Measurements from ENCODE around the gene RAN.
"Not testable (repeated sequence)": the region's sequence is repeated elsewhere in the genome, so short reads cannot be mapped to it uniquely, and the experiment has no call there.

RAN gene

DNA sequence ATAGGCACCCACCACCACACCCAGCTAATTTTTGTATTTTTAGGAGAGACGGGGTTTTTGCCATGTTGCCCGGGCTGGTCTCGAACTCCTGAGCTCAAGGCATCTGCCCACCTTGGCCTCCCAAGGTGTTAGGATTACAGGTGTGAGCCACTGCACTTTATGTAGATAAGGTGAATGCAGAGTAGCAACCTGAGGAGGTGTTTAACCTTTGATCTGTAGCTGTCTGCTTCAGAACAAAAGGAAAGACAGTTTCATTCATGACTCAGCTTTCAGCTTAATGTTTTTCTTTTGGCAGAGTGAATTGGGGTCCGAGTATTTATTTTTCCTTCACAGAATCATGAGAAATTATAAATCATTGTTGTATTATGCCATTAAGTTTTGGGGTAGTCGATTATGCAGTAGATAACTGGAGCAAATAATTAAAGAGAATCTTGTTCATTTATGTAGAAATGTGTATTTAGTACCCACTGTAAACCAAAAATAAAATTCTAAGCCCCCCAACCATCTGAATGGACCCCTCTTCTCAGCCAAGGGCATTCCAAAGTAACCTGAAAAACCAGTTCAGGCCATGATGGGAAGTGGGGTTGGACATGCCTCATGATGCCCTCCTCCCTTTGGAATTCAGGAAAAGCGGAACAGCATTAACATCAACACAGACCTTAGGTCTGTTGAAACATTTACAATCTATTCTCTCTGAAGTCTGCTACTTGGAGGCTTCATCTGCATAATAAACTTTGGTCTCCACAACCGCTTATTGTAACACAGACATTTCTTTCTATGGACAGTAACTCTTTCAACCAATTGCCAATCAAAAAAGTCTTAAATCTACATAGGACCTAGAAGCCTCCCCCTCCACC is 22.1 kb upstream of the RAN start:
- DNase-seq (ENCODE audit: low spot score) = no peak

DNA sequence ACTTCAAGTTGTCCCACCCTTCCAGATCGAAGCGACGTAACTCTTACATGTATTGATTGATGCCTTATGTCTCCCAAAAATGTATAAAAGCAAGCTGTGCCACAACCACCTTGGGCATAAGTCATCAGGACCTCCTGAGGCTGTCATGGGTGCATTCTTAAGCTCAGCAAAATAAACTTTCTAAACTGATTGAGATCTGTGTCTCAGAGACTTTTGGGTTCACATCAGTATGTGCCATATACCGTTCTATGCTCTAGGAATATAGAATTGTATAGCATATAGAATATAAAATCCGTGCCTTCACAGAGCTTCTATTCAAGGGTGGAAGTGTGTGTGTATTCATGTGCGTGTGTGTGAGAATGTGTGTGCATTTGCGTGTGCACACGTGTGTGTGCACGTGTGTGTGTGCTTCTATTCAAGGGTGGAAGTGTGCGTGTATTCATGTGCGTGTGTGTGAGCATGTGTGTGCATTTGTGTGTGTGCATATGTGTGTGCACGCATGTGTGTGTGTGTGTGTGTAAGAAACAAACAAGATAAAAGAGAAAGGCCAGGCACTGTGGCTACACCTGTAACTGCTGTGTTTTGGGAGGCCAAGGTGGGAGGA is 21.3 kb upstream of the RAN start:
- no peak for DNase-seq (ENCODE audit: low spot score)

DNA sequence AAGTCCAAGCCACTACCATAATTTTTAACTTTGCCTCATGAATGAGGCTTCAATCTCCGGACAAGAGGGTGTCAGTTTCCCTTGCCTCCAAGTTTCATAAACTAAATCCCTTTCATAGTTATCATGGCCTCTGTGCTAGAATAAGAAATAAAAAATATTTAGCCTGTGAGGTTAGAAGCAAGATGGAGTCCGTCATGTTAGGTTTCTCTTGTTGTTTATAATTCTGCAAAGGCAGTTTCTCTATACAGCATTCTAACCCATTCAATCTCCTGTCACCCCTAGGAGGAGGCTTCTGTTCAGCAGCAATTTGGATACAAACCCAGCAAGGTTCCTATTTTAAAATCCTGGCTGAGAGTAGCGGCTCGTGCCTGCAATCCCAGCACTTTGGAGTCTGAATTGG is 15.8 kb upstream of the RAN start:
- no peak for DNase-seq (ENCODE audit: low spot score)

DNA sequence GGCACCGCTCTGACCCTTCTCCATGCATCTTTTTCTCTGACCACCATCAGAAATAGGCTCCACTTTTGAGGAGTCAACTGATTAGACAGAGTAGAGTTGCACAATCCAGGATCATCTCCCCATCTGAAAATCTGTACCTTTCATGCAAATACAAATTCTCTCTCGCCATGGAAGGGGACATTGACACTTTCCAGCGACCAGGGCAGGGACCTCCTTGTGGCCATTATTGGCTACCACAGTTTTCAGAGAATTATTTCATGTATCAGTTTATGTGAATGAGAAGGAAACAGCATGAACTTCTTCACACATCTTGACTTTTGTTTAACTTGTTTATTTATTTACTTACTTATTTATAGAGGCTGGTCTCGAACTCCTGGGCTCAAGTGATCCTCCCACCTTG is 13.8 kb upstream of the RAN start:
- no peak for DNase-seq (ENCODE audit: low spot score)

DNA sequence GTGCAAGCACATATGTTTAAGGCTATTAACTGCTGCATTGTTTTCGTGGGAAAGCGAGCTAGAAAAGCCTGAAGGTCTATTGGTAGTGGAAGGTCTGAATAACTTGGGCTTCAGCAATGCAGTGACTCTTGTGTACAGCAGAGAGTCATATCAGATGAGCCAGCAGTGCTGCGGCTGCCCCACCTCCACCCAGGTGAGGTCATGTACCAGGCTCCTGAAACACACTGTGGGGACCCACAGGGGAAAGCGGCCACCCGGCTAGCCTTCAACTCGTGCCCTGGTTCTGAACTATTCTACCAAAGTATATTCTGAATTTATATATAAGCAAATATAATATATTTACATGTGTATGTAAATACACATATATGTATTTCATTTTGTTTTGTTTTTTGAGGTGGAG is 12.7 kb upstream of the RAN start:
- no peak for DNase-seq (ENCODE audit: low spot score)

DNA sequence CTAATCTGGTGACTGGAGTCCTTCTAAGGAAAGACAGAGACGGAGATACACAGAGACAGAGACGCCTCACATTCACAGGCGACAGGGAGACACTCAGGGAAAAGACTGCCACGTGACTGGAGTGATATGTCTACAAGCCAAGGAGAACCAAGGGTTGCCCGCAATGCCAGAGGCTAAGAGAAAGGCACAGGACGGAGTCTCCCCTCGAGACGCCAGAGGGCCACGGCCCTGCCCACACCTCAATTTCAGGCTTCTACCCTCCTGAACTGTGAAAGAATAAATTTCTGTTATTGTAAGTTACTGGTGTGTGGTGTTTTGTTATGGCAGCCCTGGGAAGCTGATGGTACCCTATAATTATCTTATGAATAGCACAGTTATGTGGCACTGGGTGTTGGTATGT is 11.6 kb upstream of the RAN start:
- DNase-seq (ENCODE audit: low spot score) = no peak

DNA sequence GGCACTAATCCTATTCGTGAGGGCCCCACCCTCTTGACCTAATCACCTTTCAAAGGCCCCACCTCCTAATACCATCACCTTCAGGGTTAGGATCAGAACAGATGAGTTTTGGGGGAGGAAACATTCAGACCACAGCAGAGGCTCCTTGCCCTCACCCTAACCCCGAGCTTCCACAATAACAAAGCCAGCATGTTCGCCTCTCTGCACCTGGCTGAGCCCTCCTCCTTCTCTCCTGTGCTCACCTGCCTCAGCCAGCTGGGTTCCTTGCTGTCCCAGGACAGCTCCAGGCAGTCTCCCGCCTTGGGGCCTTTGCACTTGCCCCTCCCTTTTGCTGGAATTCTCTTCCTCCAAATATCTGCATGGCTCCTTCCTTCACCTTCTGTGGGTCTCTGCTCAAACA is 9.7 kb upstream of the RAN start:
- no peak for DNase-seq (ENCODE audit: low spot score)

DNA sequence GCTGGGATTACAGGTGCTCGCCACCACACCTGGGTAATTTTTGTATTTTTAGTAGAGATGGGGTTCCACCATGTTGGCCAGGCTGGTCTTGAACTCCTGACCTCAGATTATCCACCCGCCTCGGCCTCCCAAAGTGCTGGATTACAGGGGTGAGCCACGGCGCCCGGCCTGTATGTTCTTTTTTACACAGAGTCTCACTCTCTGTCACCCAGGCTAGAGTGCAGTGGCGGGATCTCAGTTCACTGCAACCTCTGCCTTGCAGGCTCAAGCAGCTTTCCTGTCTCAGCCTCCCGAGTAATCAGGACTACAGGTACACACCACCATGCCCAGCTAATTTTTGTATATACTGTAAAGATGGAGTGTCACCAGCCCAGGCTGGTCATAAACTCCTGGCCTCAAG is 9.1 kb upstream of the RAN start:
- not testable (repeated sequence) for DNase-seq (ENCODE audit: low spot score)

DNA sequence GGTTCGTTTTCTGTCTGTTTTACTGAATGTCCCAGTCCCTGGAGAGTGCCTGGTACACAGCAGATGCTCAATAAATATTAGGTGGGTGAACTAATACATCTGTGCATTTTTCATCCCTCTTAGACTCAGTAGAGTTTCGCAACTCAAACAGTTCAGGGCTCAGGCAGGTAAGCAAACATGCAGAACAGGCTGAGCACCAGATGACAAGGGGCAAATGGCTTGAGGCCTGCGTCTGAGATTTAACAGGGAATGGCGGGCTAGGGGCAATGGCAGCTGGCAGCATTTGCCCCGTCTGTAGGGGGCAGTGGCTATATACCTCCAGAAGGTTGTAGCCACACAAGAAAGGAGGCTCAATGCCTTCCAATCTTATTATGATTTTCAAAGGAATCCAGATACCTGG is 8.6 kb upstream of the RAN start:
- no peak for DNase-seq (ENCODE audit: low spot score)

DNA sequence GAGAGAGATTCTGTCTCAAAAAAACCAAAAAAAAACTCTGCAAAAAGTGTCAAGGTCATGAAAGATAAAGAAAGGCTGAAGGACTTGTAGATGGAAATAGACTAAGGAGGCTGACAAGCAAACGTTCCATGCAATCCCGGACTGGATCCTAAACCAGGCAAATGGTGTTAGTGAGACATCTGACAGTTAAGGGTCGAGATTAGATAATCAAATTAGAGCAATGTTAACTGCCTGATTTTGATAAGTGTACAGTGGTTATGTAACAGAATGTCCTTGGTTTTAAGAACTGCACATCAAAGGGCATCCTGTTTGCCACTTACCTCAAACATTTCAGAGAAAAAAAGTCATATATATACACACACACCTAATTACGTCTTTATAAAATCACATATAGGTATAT is 3.5 kb upstream of the RAN start:
- no peak for DNase-seq (ENCODE audit: low spot score)

DNA sequence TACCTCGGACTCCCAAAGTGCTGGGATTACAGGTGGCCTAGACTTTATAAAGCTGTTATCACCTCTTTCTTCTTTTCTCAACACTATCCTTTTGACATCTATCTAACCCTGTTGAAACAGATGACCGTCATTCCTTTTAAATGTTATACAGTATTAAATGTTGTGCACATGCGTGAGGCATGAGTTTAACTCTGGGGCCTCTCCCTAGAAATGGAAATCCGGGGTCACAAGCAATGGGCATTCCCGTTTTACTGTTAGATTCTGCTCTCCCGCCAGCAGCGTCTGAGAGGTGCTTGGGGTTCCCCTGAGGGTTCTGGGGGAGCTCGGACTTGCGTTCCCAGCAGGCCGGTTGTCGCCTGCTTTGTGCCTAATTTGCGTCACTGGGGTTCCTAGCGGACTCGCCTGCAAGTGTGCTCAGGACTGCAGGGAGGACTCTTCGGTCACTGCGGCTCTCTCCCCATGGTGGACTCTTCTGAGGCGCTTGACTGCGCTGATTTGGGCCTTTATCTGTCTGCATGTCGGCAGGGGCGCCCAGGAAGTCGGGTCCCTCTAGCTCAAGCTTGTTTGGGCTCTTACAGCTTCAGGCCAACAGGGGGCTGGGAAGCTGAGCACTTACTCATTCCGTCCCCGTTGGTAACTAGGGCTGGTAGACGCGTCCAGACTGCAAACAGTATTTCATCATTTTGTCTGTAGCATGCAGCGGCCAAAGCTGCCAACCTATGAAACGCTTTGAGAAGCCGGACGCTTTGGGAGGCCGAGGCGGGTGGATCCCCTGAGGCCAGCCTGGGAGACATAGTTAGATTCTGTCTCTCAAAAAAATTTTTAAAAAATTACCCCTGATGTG is 1.2 kb upstream of the RAN start:
- peak; percentile 80 for DNase-seq (ENCODE audit: low spot score)

DNA sequence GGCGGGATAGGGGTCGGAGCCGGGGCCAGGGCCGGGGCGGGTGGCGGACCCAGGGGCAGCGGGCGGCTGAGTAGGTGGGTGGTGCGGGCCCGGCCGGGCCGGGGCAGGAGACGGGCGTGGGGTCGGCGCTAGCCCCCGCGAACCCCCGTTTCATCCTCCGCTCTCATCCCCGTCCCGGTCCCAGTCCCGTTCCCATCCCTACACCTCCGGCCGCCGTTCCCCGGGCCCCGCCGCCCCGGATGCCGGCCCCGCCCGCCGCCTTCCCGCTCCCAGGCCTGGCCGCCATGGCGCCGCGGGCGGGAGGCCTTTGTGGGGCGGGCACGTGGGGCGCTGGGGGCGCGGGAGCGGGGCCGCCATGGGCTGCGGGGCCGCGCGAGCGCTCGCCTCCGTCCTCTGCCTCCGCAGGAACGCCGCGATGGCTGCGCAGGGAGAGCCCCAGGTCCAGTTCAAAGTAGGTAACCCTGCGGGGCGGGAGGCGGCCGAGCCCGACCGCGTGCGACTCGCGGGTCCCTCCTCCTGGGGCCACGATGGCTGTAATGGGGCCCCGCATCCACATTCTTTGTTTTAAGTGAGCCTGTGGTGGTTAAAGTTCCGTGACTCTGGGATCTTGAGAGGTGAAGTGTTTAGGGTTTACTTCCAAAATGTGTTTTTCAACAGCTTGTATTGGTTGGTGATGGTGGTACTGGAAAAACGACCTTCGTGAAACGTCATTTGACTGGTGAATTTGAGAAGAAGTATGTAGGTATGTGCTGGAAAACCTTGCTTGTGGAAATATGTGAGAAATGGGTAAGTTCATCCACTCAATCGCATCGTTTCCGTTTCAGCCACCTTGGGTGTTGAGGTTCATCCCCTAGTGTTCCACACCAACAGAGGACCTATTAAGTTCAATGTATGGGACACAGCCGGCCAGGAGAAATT is 572 bp downstream of the RAN start:
- no peak for DNase-seq (ENCODE audit: low spot score)

DNA sequence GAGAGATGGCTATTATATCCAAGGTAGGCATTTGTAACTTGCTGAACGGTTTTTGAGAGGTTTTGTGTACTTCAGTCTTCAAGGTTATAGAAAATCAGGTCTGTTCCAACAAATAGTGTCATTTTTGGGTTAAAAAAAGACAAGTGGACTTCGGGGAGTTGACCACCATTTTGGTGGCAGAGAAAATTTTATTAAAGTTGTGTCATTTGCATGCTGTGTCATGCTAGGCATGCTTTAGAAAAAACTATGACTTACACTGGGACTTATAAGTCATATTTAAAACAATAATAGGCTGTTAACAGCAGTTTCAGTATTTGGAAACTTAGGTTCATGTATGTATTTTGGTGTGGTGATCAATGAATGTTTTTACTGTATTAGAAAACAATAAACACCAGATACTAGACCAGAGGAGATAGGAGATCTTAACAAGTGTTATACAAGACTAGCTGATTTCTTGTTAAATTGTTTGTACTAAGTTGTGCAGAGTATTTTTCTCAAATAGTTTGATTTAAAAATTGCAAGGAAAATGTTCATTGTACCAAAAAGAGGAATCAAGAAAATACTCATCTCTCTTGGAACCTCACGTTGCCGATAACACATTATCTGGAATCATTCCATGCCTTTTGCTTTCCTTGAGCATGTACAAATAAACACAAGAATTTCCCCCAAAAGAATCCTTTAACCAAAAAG is 1.4 kb downstream of the RAN start:
- no peak for DNase-seq (ENCODE audit: low spot score)

DNA sequence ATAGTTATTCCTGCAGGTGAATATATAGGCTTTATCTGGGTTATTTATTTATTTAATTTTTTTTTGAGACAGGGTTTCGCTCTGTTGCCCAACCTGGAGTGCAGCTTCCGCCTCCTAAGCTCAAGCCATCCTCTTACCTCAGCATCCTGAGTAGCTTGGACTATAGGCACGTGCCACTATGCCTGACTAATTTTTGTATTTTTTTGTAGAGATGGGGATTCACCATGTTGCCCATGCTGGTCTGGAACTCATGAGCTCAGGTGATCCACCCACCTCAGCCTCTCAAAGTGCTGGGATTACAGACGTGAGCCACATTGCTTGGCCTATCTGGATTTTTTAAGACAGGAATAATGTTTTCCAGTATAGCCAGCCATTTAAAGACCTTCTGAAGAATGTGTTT is 2.0 kb downstream of the RAN start:
- no peak for DNase-seq (ENCODE audit: low spot score)

DNA sequence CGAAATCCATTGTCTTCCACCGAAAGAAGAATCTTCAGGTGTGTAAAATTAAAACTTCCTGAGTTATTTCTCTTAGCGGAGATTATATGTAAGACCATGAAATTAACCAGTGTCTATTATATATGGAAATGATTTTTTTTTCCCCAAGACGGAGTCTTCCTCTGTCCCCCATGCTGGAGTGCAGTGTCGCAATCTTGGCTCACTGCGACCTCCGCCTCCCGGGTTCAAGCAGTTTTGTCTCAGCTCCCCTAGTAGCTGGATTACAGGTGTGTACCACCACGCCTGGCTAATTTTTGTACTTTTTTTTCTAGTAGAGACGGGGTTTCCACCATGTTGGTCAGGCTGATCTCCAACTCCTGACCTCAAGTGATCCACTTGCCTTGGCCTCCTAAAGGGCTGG is 2.8 kb downstream of the RAN start:
- no peak for DNase-seq (ENCODE audit: low spot score)

DNA sequence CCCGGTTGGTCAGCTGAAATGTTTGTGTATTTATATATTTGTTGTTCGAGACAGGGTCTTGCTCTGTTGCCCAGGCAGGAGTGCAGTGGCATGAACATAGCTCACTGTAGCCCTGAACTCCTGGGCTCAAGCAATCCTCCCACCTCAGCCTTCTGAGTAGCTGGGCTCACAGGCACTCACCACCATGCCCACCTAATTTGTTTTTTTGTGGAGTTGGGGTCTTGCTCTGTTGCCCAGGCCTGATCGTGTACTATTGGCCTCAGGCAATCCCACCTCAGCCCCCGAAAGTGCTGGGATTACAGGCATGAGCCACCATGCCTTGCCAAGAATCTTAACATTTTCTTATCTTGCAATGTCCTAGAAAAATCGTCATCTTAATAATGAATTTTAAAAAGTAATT is 3.3 kb downstream of the RAN start:
- no peak for DNase-seq (ENCODE audit: low spot score)

DNA sequence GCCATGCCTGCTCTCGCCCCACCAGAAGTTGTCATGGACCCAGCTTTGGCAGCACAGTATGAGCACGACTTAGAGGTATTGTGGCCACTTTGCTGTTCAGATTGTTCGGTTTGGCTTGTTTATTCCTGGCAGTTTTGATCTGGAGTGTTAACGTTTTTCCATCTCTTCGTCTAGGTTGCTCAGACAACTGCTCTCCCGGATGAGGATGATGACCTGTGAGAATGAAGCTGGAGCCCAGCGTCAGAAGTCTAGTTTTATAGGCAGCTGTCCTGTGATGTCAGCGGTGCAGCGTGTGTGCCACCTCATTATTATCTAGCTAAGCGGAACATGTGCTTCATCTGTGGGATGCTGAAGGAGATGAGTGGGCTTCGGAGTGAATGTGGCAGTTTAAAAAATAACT is 3.8 kb downstream of the RAN start:
- DNase-seq (ENCODE audit: low spot score) = not testable (repeated sequence)

DNA sequence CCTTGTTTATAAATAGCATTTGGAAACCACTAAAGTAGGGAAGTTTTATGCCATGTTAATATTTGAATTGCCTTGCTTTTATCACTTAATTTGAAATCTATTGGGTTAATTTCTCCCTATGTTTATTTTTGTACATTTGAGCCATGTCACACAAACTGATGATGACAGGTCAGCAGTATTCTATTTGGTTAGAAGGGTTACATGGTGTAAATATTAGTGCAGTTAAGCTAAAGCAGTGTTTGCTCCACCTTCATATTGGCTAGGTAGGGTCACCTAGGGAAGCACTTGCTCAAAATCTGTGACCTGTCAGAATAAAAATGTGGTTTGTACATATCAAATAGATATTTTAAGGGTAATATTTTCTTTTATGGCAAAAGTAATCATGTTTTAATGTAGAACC is 4.4 kb downstream of the RAN start:
- no peak for DNase-seq (ENCODE audit: low spot score)

DNA sequence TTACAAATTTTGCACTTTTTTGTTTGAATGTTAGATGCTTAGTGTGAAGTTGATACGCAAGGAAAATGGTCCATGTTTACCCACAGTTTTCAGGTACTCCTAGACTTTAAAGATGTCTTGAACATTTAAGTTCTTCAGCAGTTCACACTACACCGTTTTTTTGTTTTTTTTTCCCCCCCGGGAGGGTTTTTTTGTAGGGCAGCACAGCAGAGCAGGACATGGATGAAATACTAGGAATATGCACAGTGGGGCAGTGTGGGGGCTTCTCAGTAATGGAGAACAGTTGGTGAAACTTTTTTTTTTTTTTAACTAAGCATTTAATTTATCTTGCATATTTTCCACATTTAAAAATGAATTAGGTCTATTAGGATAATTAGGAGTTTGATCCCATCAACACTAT is 4.9 kb downstream of the RAN start:
- no peak for DNase-seq (ENCODE audit: low spot score)

DNA sequence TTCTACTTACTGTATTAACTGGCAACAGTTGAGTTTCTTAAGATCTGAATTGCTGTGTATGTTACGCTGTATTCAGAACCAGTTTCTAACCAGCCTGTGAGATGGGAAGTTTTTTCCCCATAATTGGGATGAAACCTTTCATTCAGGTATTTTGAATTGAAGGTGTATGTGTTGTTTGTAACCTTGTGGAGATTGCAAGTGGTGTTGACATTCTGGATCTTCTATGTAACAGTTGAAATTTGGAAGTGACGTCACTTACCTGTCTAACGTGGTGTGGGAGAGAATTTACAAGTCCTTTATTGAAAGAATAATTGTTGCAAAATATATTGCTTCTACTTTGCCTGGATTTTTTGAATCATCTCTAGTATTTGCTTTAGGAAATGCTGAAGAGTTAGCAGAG is 5.5 kb downstream of the RAN start:
- DNase-seq (ENCODE audit: low spot score) = no peak

Data from cerebellar cortex (tissue), 1 donor.